Activated CD4-positive, alpha-beta memory T cell treated with anti-CD3 and anti-CD28 coated beads for 36 hours (primary cell): ENCODE data around the gene SH3PXD2A. TPM values are rescaled to one million over a fixed set of nuclear protein-coding genes. Genes with fewer than 3 reads are reported as not detected.

Source experiments
- CTCF ChIA-PET: fragments of 350-600 bp; sonication (Branson Sonifier 250); formaldehyde crosslinking; loops from one replicate; lab custom pipeline; 2021; ENCODE audit warnings: antibody characterized with exemption, inconsistent platforms; lab: Charles Lee
- POLR2A ChIA-PET: fragments of 350-600 bp; sonication (Branson Sonifier 250); formaldehyde crosslinking; loops from one replicate; lab custom pipeline; 2021; ENCODE audit warnings: antibody characterized with exemption; lab: Charles Lee
- DNase-seq: peaks from one replicate; pipeline ENCODE4 v3.0.0-alpha.2; 2020
- H3K27ac Mint-ChIP-seq: one replicate; pipeline ENCODE4 v1.8.0; 2021; ENCODE audit warnings: mixed read lengths
- H3K27me3 Mint-ChIP-seq: one replicate; pipeline ENCODE4 v1.8.0; 2021; ENCODE audit warnings: mixed read lengths
- H3K36me3 Mint-ChIP-seq: one replicate; pipeline ENCODE4 v1.8.0; 2021; ENCODE audit warnings: mixed read lengths
- H3K4me1 Mint-ChIP-seq: one replicate; pipeline ENCODE4 v1.8.0; 2021; ENCODE audit warnings: low read depth, mixed read lengths
- H3K4me3 Mint-ChIP-seq: one replicate; pipeline ENCODE4 v1.8.0; 2021; ENCODE audit warnings: mild to moderate bottlenecking, mixed read lengths
- H3K9me3 Mint-ChIP-seq: one replicate; pipeline ENCODE4 v1.8.0; 2021; ENCODE audit warnings: mixed read lengths
- intact Hi-C: fragments of 100-400 bp; cut with micrococcal nuclease; formaldehyde crosslinking; loops from one replicate; pipeline ENCODE4 v1.15.1; 2023
- total RNA-seq, 2 experiments: library from RNA; stranded (reverse); gene quantifications; one replicate each; pipeline ENCODE4 v1.2.3, GENCODE V29; 2021

Gene SH3PXD2A
- total RNA-seq, 2 experiments from 2014 or later, result 10.0 to 10.3 TPM

DNA sequence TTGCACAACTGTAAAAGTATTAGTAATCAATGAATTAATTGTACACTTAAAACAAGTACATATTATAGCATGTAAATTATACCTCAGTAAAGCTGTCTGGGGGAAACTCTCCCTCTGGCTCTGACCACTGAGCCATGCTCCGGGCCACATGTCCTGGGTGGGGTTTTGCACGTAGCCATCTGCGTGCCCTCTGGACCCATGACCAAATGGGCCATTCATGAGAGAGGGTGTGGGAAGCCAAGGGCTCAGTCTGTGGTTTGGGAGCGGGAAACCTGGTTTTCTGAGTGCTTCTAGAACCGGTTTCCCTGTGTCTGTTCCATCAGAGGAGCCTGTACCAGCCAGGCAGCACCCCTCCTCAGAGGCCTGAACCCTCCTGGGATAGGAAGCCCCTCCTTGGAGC is 143.2 kb downstream of the SH3PXD2A start:
- ChIA-PET POLR2A (interaction anchor here (1.1 kb wide), 1 partner anchor 144 kb away, joined by 3 read pairs; no protein-coding TSS in a partner anchor), CTCF (interaction anchor here (0.8 to 8.4 kb wide), 37 partner anchors 9 to 562 kb away, joined by 3 to 161 read pairs (median 4); partner anchors contain the start of genes CFAP43 and SH3PXD2A)
- no peaks in the 10 kb centered on the region for H3K27me3 Mint-ChIP-seq
- H3K9me3 Mint-ChIP-seq, result no peaks in the 10 kb centered on the region
- H3K36me3 Mint-ChIP-seq, result no peaks in the 10 kb centered on the region
- DNase-seq, result no peak
- H3K4me1 Mint-ChIP-seq, result peaks cover 2% of the 10 kb centered on the region
- H3K27ac Mint-ChIP-seq, result no peak overlapping the region
- intact Hi-C loops, result loop anchor here (2.0 to 10.0 kb wide), 2 partner anchors 93 to 497 kb away; no protein-coding TSS in a partner anchor
- no peak overlapping the region for H3K4me3 Mint-ChIP-seq

DNA sequence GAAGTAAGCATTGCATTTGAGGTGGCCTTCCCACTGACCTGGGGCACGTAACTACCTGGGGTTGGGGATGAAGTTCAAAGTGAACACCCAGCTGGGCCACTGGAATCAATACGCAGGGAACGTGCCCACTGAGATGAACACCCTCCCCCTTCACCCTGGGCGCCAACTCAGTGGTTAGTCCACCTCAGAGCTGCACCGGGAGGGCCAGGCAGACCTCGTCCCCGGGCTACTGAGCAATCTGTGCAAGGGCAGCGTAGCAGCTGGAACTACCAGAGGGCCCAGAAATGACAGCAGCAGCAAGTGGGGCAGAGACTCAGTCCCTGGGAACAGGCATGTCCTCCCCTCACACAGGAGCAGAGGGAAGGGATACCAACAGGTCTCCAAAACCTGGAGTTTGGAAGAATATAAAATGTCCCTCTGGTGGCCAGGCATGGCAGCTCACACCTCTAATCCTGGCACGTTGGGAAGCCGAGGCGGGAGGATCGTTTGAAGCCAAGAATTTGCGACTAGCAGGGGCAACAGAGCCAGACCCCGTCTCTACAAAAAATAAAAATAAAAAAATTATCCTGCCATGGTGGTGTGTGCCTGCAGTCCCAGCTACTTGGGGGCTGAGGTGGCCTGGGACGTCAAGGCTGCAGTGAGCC is 143.9 kb downstream of the SH3PXD2A start:
- Mint-ChIP-seq H3K27ac (no peak overlapping the region), H3K4me1 (peaks cover 2% of the 10 kb centered on the region), H3K4me3 (no peak overlapping the region), H3K9me3 (no peaks in the 10 kb centered on the region), H3K36me3 (no peaks in the 10 kb centered on the region), H3K27me3 (no peaks in the 10 kb centered on the region)
- no peak for DNase-seq
- POLR2A ChIA-PET, result no interaction called here
- intact Hi-C loops, result loop anchor here (10.0 kb wide), 1 partner anchor 93 kb away; no protein-coding TSS in a partner anchor
- CTCF ChIA-PET, result interaction anchor here (1.0 to 8.4 kb wide), 12 partner anchors 15 to 562 kb away, joined by 3 to 161 read pairs (median 13); partner anchors contain the start of gene SH3PXD2A

DNA sequence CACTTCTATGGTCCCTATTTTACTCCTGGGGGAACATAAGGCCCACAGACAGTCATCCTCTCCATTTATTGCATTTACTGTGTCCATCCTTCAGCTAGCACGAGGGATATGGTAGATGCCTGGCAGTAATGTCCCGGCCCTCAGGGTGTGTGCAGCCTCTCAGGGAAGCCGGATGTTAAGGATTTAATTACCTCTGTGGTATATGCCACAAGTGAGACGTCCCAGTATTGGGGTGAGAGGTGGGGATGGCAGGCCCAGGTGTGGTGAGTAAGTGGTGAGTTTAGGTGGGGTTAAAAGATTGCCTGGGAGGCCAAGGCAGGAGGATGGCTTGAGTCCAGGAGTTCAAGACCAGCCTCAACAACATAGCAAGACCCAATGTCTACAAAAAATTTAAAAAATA is 144.9 kb downstream of the SH3PXD2A start:
- no peaks in the 10 kb centered on the region for H3K36me3 Mint-ChIP-seq
- ChIA-PET POLR2A (no interaction called here), CTCF (interaction anchor here (0.8 to 8.4 kb wide), 7 partner anchors 14 to 176 kb away, joined by 3 to 161 read pairs (median 35); partner anchors contain the start of gene SH3PXD2A)
- H3K27me3 Mint-ChIP-seq, result no peaks in the 10 kb centered on the region
- no peaks in the 10 kb centered on the region for H3K9me3 Mint-ChIP-seq
- no peak overlapping the region for H3K27ac Mint-ChIP-seq
- peaks cover 2% of the 10 kb centered on the region for H3K4me1 Mint-ChIP-seq
- no peak overlapping the region for H3K4me3 Mint-ChIP-seq
- no peak for DNase-seq
- intact Hi-C loops, result loop anchor here (10.0 kb wide), 1 partner anchor 94 kb away; no protein-coding TSS in a partner anchor

DNA sequence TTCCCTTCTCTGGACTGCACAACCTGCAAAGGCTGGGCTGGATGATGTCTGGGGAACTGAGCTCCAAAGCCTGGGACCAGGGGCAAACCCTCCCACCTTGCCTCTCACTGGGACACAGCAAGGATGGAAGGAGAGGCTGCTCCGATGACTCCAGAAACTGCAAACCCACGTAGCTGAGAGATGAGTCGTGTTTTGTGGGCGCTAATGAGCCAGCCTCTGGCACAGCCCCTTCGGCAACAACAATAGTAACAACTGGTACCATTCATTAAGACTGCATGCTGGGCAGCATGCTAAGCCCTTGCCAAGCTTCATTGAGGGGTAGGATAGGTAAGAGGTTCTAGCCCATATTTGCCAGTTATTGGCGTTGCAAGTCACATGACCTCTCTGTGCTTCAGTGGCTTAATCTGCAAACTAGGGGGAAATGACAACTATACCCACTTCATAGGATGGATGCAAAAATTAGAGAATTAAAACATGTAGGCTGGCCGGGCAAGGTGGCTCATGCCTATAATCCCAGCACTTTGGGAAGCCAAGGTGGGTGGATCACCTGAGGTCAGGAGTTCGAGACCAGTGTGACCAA is 145.9 kb downstream of the SH3PXD2A start:
- no peak overlapping the region for H3K4me3 Mint-ChIP-seq
- ChIA-PET POLR2A (no interaction called here), CTCF (interaction anchor here (1.3 to 8.4 kb wide), 4 partner anchors 13 to 177 kb away, joined by 3 to 161 read pairs (median 56); partner anchors contain the start of gene SH3PXD2A)
- H3K36me3 Mint-ChIP-seq, result no peaks in the 10 kb centered on the region
- no peaks in the 10 kb centered on the region for H3K9me3 Mint-ChIP-seq
- H3K27me3 Mint-ChIP-seq, result no peaks in the 10 kb centered on the region
- DNase-seq, result peak; percentile 37
- intact Hi-C loops, result no loop called here
- peaks cover 2% of the 10 kb centered on the region for H3K4me1 Mint-ChIP-seq
- no peak overlapping the region for H3K27ac Mint-ChIP-seq

DNA sequence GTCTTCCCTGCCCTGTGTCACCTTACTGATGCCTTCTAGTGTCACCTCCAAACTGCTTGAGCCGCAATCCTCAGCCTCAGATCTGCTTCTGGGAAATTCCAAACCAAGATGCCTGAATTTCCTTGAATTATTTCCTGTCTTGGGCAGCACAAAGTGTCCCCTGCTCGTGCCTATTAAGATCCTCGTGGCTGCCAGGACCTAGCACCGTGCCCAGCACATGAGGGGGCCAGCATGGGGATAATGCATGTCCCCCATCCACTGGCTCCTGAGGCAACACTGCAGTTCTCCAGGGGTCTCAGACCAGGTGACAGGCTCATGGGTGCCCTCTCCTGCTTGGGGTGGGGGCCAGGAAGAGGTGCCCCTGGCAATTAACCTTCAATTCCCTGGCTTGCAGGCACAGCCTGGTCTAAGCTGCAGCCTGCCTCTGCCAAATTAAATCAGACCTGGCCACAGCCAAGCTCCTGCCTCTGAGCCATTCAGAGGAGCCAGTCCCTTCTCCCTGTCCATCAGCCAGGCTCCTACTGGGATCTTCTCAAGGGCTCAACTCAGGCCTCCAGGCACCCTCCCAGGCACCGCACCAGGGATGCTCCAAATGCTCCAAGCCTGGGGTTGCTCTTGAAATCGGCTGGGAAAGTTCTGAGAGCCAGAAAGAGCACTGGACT is 146.6 kb downstream of the SH3PXD2A start:
- Mint-ChIP-seq H3K36me3 (no peaks in the 10 kb centered on the region), H3K27ac (no peak overlapping the region), H3K27me3 (no peaks in the 10 kb centered on the region), H3K9me3 (no peaks in the 10 kb centered on the region), H3K4me3 (no peak overlapping the region), H3K4me1 (peaks cover 2% of the 10 kb centered on the region)
- CTCF ChIA-PET, result interaction anchor here (1.3 to 8.4 kb wide), 5 partner anchors 12 to 177 kb away, joined by 3 to 161 read pairs (median 24); partner anchors contain the start of gene SH3PXD2A
- intact Hi-C loops, result no loop called here
- DNase-seq, result no peak
- POLR2A ChIA-PET, result no interaction called here

DNA sequence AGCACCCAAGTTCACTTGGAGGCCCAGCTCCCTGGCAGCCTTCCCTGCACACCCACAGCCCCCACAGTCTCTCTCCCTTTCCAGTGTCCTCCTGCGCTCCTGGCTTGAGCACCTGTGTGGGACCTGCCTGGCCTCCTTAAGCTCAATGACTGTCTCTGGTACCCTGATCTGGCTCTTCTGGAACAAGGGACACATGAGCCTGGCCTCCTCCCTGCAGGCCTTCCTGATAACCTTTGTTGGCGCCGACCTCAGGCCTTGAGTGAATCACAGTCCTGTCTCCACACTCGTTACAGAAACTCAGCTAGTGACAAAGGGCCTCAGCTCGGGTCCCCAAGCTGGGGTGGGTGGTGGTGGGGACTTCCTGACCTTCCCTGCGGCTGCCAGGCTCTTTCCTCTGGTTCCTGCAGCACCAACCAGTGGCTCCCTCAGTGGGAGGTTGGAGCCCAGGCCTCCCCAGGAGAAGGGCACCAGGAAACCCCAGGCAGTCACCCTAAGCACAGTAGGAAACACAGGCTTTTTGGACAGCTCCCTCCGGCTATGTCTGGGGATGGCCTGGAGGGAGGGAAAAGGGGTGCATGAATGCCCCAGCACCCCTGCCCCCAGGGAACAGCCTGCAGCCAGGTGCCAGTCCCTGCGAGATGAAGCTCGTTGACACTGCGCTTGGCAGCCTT is 147.3 kb downstream of the SH3PXD2A start:
- Mint-ChIP-seq H3K27ac (no peak overlapping the region), H3K27me3 (no peaks in the 10 kb centered on the region), H3K9me3 (no peaks in the 10 kb centered on the region), H3K4me3 (no peak overlapping the region), H3K4me1 (peaks cover 2% of the 10 kb centered on the region), H3K36me3 (no peaks in the 10 kb centered on the region)
- DNase-seq, result no peak
- intact Hi-C loops, result no loop called here
- ChIA-PET CTCF (interaction anchor here (1.6 to 8.4 kb wide), 2 partner anchors 22 to 146 kb away, joined by 6 to 161 read pairs; partner anchors contain the start of gene SH3PXD2A), POLR2A (no interaction called here)

DNA sequence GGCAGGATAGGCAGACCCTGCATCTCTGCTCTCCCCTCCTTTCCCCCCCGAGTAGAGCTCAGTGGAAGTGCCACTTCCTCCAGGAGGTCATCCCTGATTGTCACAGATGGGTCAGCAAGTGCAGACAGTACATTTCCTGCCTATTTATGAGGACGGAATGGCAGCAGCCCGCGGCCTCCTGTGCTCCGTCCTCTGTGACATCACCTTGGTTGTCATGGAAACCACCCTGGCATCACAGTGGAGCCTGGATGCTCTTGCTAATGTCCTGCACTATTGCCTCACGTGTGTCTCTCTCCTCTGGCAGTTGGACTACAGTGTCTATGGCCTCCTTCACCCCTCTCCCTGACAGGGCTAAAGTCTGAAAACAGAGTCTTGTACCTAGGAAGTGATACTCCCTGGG is 148.6 kb downstream of the SH3PXD2A start:
- ChIA-PET CTCF (interaction anchor here (1.1 kb wide), 1 partner anchor 20 kb away, joined by 6 read pairs; no protein-coding TSS in a partner anchor), POLR2A (no interaction called here)
- Mint-ChIP-seq H3K36me3 (no peaks in the 10 kb centered on the region), H3K4me3 (no peak overlapping the region), H3K9me3 (no peaks in the 10 kb centered on the region), H3K27me3 (no peaks in the 10 kb centered on the region), H3K27ac (no peak overlapping the region), H3K4me1 (no peaks in the 10 kb centered on the region)
- DNase-seq, result no peak
- intact Hi-C loops, result no loop called here

DNA sequence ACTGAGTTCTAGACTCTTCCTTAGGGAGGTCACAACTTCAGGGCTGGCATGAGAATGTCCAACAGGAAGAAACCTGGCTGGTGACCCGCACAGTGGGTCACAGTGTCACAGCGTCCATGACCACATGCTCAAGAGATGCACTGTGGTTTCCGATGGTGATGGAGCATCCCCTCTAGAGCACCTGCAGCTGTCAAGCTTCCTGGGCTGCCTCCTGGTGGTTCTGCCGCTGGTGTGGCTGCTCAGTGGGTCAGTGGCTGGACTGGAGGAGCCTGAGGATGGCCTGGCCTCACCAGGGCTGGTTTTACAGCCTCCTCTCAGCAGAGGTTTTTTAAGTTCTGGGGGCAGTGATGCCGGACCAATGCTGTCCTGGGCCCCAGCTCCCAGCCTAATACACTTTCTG is 149.3 kb downstream of the SH3PXD2A start:
- no peak overlapping the region for H3K27ac Mint-ChIP-seq
- H3K27me3 Mint-ChIP-seq, result no peaks in the 10 kb centered on the region
- H3K9me3 Mint-ChIP-seq, result no peaks in the 10 kb centered on the region
- H3K4me1 Mint-ChIP-seq, result no peaks in the 10 kb centered on the region
- POLR2A ChIA-PET, result no interaction called here
- CTCF ChIA-PET, result interaction anchor here (1.1 to 1.9 kb wide), 2 partner anchors 10 to 19 kb away, joined by 6 to 8 read pairs; no protein-coding TSS in a partner anchor
- intact Hi-C loops, result no loop called here
- no peak overlapping the region for H3K4me3 Mint-ChIP-seq
- no peak for DNase-seq
- no peaks in the 10 kb centered on the region for H3K36me3 Mint-ChIP-seq

DNA sequence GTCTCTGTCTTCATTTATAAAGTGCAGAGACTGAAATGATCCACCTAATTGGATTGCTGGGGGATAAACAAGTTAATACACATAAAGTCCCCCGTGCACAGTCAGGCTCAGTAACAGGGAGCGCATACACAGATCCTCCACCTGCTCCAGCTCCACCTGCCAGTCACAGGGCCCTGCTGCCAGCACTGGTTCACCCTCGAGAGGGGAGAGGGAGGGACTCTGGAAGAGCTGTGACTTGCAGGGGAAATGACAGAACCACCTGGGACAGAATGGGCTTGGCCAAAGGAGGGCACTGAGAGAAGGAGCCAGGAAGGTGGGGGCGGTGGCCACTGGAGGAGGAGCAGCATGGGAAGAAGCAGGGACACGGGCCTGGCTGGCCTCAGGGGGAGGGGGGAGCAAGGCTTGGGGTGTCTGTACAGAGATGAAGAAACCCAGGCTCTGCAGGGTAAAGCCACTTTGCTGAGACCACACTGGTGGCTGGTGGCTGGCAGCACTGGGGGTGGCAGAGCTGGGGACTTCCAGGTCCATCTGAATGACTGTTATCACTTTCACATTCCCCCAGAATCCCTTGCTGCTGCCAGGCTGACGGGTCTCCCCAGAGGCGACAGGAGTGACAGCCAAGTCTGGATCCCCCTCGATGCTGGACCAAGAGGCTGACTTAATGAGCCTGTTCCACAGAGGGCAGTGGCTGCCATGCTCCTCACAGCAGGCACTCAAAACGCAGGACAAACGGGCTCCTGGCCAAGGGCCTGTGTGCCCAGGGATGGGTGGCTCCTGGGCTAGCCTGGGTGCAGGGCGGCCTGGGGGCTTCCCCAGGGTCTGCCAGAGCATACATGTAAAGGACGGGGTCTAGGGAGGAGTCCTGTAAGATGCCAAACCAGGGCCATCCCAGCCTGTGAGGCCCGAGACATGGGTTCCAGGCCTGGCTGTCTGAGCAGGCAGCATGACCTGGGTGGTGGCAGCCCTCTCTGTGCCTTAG is 151.1 kb downstream of the SH3PXD2A start:
- no peaks in the 10 kb centered on the region for H3K9me3 Mint-ChIP-seq
- CTCF ChIA-PET, result interaction anchor here (1.1 to 2.0 kb wide), 4 partner anchors 8 to 18 kb away, joined by 3 to 11 read pairs (median 6); no protein-coding TSS in a partner anchor
- H3K27ac Mint-ChIP-seq, result no peak overlapping the region
- intact Hi-C loops, result no loop called here
- no peaks in the 10 kb centered on the region for H3K4me1 Mint-ChIP-seq
- POLR2A ChIA-PET, result no interaction called here
- DNase-seq, result peak; percentile 33
- no peak overlapping the region for H3K4me3 Mint-ChIP-seq
- H3K27me3 Mint-ChIP-seq, result no peaks in the 10 kb centered on the region
- H3K36me3 Mint-ChIP-seq, result no peaks in the 10 kb centered on the region

DNA sequence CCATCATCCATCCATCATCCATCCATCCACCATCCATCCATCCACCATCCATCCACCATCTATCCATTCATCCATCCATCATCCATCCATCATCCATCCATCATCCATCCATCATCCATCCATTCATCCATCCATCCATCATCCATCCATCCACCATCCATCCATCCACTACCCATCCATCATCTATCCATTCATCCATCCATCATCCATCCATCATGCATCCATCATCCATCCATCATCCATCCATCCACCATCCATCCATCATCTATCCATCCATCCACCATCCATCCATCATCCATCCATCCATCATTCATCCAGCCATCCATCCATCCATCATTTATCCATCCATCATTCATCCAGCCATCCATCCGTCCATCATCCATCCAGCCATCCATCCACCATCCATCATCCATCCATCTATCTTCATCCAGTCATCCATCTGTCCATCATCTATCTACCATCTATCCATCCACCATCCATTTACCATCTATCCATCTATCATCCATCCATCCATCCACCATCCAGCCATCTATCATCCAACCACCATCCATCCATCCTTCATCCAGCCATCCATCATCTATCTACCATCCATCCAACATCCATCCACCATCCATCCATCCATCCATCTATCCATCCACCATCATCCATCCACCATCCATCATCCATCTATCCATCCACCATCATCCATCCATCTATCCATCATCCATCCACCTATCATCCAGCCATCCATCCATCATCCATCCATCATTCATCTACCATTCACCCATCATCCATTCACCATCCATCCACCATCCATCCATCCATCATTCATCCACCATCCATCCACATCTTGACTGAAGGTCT is 153.8 kb downstream of the SH3PXD2A start:
- Mint-ChIP-seq H3K4me3 (no peak overlapping the region), H3K27ac (no peak overlapping the region), H3K27me3 (no peaks in the 10 kb centered on the region), H3K36me3 (no peaks in the 10 kb centered on the region), H3K4me1 (peaks cover 6% of the 10 kb centered on the region), H3K9me3 (no peaks in the 10 kb centered on the region)
- no peak for DNase-seq
- ChIA-PET CTCF (interaction anchor here (2.0 kb wide), 1 partner anchor 11 kb away, joined by 11 read pairs; no protein-coding TSS in a partner anchor), POLR2A (no interaction called here)
- intact Hi-C loops, result no loop called here
